Breast epithelium (tissue), 4 donors: ENCODE data around the gene PCDH15. TPM values are rescaled to one million over a fixed set of nuclear protein-coding genes. Genes with fewer than 3 reads are reported as not detected.

Experiments used
- DNase-seq, 2 donors: peaks; one replicate each; pipeline ENCODE4 v3.0.0-alpha.2; 2019; ENCODE audit warnings: low spot score in 2 of 2
- H3K27ac ChIP-seq, 2 donors: fragments of 200-600 bp; sonication (generic) in 1 of 2; one replicate each; pipeline ENCODE4 v1.5.1; 2016 to 2019; ENCODE audit warnings: mild to moderate bottlenecking in 1 of 2
- H3K27me3 ChIP-seq, 2 donors: fragments of 200-600 bp; sonication (generic) in 1 of 2; one replicate each; pipeline versions ENCODE4 v1.5.1 to v1.6.0; 2017 to 2019; ENCODE audit warnings: control low read depth in 1 of 2, mild to moderate bottlenecking in 1 of 2
- H3K36me3 ChIP-seq: fragments of 200-600 bp; one replicate; pipeline ENCODE4 v1.5.1; 2019
- H3K4me1 ChIP-seq, 2 donors: fragments of 200-600 bp; sonication (generic); one replicate each; pipeline ENCODE4 v1.5.1; 2016 to 2019; ENCODE audit warnings: control low read depth in 1 of 2
- H3K4me3 ChIP-seq, 3 donors: fragments of 200-600 bp; sonication (generic); 1 replicate in 2 of 3; 2 replicates in 1 of 3; pipeline ENCODE4 v1.5.1; 2016 to 2019; ENCODE audit warnings: mild to moderate bottlenecking in 3 of 3, moderate library complexity in 2 of 3
- H3K9me3 ChIP-seq, 2 donors: fragments of 200-600 bp; sonication (generic) in 1 of 2; one replicate each; pipeline ENCODE4 v1.5.1; 2016 to 2019; ENCODE audit warnings: control low read depth in 1 of 2
- CTCF ChIP-seq, 3 donors: fragments of 450-650 bp; IDR thresholded peaks; one replicate each; pipeline ENCODE4 v1.5.1; 2016 to 2017; ENCODE audit warnings: antibody characterized with exemption in 3 of 3, mild to moderate bottlenecking in 3 of 3, moderate library complexity in 3 of 3
- POLR2A ChIP-seq: fragments of 450-650 bp; IDR thresholded peaks from one replicate; pipeline ENCODE4 v1.6.1; 2016; ENCODE audit warnings: antibody characterized with exemption, mild to moderate bottlenecking, moderate library complexity
- POLR2AphosphoS5 ChIP-seq, 3 donors: sonication (generic); formaldehyde crosslinking; IDR thresholded peaks; one replicate each; pipeline ENCODE4 v1.6.1; 2017; ENCODE audit warnings: antibody characterized with exemption in 3 of 3
- intact Hi-C: fragments of 100-400 bp; cut with DNase I; formaldehyde crosslinking; loops from one replicate; pipeline ENCODE4 v1.15.1; 2023; ENCODE audit warnings: low total_unique reads
- total RNA-seq, 3 donors: library from RNA; depleted of rRNA; stranded (reverse); fragments of >200 nt; gene quantifications; one replicate each; pipeline ENCODE4 v1.1.0, GENCODE V29; 2016

Gene PCDH15
- total RNA-seq, 3 donors from 2014 or later = not detected

GRCh38 chr10:54484186-54484585 is 316.8 kb downstream of the PCDH15 start:
- Histone ChIP-seq H3K27ac (no peak overlapping the region), H3K27me3 (no peaks in the 10 kb centered on the region), H3K4me1 (no peaks in the 10 kb centered on the region), H3K36me3 (no peaks in the 10 kb centered on the region), H3K9me3 (no peaks in the 10 kb centered on the region), H3K4me3 (no peak overlapping the region)
- DNase-seq = no peak
- TF ChIP-seq POLR2A = no peak
- intact Hi-C loops = no loop called here

GRCh38 chr10:54478601-54479000 is 322.4 kb downstream of the PCDH15 start:
- intact Hi-C loops = no loop called here
- Histone ChIP-seq H3K4me1 (no peaks in the 10 kb centered on the region), H3K27me3 (no peaks in the 10 kb centered on the region), H3K9me3 (no peaks in the 10 kb centered on the region), H3K27ac (no peak overlapping the region), H3K4me3 (no peak overlapping the region), H3K36me3 (no peaks in the 10 kb centered on the region)
- TF ChIP-seq CTCF (IDR thresholded peaks at IDR 0.05) (no peak), POLR2A (no peak), POLR2AphosphoS5 (IDR thresholded peaks at IDR 0.05) (no peak)
- DNase-seq = no peak

- TF ChIP-seq POLR2AphosphoS5 (IDR thresholded peaks at IDR 0.05) = no peak
- no peak for TF ChIP-seq CTCF (IDR thresholded peaks at IDR 0.05)
- TF ChIP-seq POLR2A = no peak
- DNase-seq = no peak
- H3K36me3 ChIP-seq = no peaks in the 10 kb centered on the region
- no peak overlapping the region for H3K27ac ChIP-seq
- H3K27me3 ChIP-seq = no peaks in the 10 kb centered on the region
- no peaks in the 10 kb centered on the region for H3K9me3 ChIP-seq
- intact Hi-C loops = no loop called here
- H3K4me3 ChIP-seq = no peak overlapping the region
- H3K4me1 ChIP-seq = no peaks in the 10 kb centered on the region
Observed at GRCh38 chr10:54477738-54478137, 323.3 kb downstream of the PCDH15 start.

GRCh38 chr10:54470324-54470631 is 330.8 kb downstream of the PCDH15 start:
- no peak overlapping the region for H3K4me3 ChIP-seq
- no peaks in the 10 kb centered on the region for H3K27me3 ChIP-seq
- TF ChIP-seq POLR2AphosphoS5 (IDR thresholded peaks at IDR 0.05) (no peak), CTCF (IDR thresholded peaks at IDR 0.05) (no peak), POLR2A (no peak)
- no peaks in the 10 kb centered on the region for H3K36me3 ChIP-seq
- intact Hi-C loops = no loop called here
- no peak overlapping the region for H3K27ac ChIP-seq
- no peak for DNase-seq
- no peaks in the 10 kb centered on the region for H3K9me3 ChIP-seq
- H3K4me1 ChIP-seq = no peaks in the 10 kb centered on the region

GRCh38 chr10:54469587-54470323 is 331.3 kb downstream of the PCDH15 start:
- Histone ChIP-seq H3K4me3 (no peak overlapping the region), H3K27me3 (no peaks in the 10 kb centered on the region), H3K4me1 (no peaks in the 10 kb centered on the region), H3K27ac (no peak overlapping the region), H3K36me3 (no peaks in the 10 kb centered on the region), H3K9me3 (no peaks in the 10 kb centered on the region)
- no peak for DNase-seq
- intact Hi-C loops = no loop called here
- TF ChIP-seq POLR2A = no peak
- TF ChIP-seq CTCF (IDR thresholded peaks at IDR 0.05) = no peak
- no peak for TF ChIP-seq POLR2AphosphoS5 (IDR thresholded peaks at IDR 0.05)

GRCh38 chr10:54454271-54454670 is 346.8 kb downstream of the PCDH15 start:
- H3K36me3 ChIP-seq = no peaks in the 10 kb centered on the region
- H3K4me1 ChIP-seq = no peaks in the 10 kb centered on the region
- no peak for TF ChIP-seq POLR2AphosphoS5 (IDR thresholded peaks at IDR 0.05)
- no peak for TF ChIP-seq CTCF (IDR thresholded peaks at IDR 0.05)
- TF ChIP-seq POLR2A = no peak
- H3K9me3 ChIP-seq = no peaks in the 10 kb centered on the region
- H3K4me3 ChIP-seq = no peak overlapping the region
- DNase-seq = no peak
- no peaks in the 10 kb centered on the region for H3K27me3 ChIP-seq
- H3K27ac ChIP-seq = no peak overlapping the region
- intact Hi-C loops = no loop called here
